Measurements from ENCODE around the gene PIP5K1B. TPM values are rescaled to one million over a fixed set of nuclear protein-coding genes. Genes with fewer than 3 reads are reported as not detected.

The PIP5K1B gene
- total and polyA plus RNA-seq, 2 of the 13 experiments (the other 11 are each of a cell fraction or from before 2014, with no cell fraction given) = 15.8 to 17.5 TPM

DNA sequence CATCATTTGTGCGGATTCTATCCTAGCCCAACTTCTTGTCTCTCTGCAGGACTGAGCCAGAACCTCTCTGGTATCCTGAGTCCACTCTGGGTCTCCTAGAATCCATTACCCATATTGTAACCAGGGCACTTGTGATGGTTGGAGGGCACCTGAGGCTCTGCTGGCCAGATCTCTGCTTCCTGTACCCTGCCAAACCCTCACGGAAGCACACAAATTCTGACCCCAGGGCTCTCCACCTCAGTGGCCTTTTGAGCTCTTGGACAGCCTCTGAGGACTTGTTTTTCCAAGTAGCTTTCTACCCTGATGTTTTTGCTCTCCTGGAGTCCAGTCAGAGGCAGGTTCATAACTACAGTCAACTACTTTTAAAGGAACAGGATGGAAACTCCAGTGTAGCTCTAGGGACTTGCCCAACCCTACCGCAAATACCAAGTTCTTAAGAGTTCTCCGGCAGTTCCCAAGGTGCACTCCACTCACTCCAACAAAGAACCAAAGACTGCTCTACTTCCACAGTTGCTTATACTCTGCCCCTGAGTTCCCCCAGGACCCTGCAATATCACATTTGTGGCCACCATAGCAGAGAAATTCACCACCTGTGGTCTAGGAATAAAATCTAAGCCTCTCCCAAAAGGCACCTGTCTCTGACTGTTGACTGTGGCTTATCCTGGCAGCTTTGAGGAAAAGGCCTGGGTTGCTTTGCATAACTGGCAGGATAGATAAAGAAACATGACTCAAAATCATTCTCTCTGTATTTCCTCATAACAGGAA, 9.6 kb downstream of the PIP5K1B start:
- POLR2A ChIA-PET = no interaction called here
- Histone ChIP-seq H3K4me2 (ENCODE audit: low read depth, low read length) (no peak overlapping the region), H3K79me2 (ENCODE audit: insufficient read depth, low read length) (peaks cover 68% of the 10 kb centered on the region), H3K4me3 (replicated peaks in 1 of 3; ENCODE audit: insufficient read depth in 1 of 3, low read depth in 2 of 3, low read length in 3 of 3) (no peak overlapping the region), H3K27ac (ENCODE audit: extremely low read length, insufficient read depth, low read length) (no peak overlapping the region), H2AFZ (ENCODE audit: low read length) (no peak overlapping the region), H3K27me3 (ENCODE audit: control insufficient read depth in 1 of 2, insufficient read depth in 2 of 2, low read length in 2 of 2) (no peaks in the 10 kb centered on the region), H3K4me1 (ENCODE audit: insufficient read depth, low read length) (peaks cover 64% of the 10 kb centered on the region), H4K20me1 (ENCODE audit: insufficient read depth, low read length) (no peaks in the 10 kb centered on the region; the same call in 1 of the 2 replicates), H3K36me3 (replicated peaks in 1 of 2; ENCODE audit: control insufficient read depth in 1 of 2, insufficient read depth in 2 of 2, low read length in 2 of 2) (peaks cover 0 to 7% of the 10 kb centered on the region in 2 experiments; a peak in 2 of 5 replicates), H3K9ac (ENCODE audit: insufficient read depth, low read depth, low read length) (no peak overlapping the region), H3K9me3 (ENCODE audit: low read length) (no peaks in the 10 kb centered on the region)
- no peak for ATAC-seq
- TF ChIP-seq MBD4 (IDR thresholded peaks at IDR 0.05; ENCODE audit: borderline replicate concordance, low read length) (no peak), ZNF562 (CRISPR knock-in tag; IDR thresholded peaks at IDR 0.05; ENCODE audit: borderline replicate concordance) (no peak), ZNF772 (CRISPR knock-in tag; IDR thresholded peaks at IDR 0.05) (no peak), REPIN1 (CRISPR knock-in tag; IDR thresholded peaks at IDR 0.05; ENCODE audit: borderline replicate concordance, low read depth) (no peak), TOE1 (CRISPR knock-in tag; IDR thresholded peaks at IDR 0.05) (no peak), ARHGAP35 (CRISPR knock-in tag; IDR thresholded peaks at IDR 0.05; ENCODE audit: borderline replicate concordance) (no peak), TEAD3 (CRISPR knock-in tag; optimal IDR thresholded peaks at IDR 0.05; ENCODE audit: borderline replicate concordance) (no peak), NBN (conservative IDR thresholded peaks at IDR 0.05) (no peak)
- TF ChIP-seq, protein P1, sequence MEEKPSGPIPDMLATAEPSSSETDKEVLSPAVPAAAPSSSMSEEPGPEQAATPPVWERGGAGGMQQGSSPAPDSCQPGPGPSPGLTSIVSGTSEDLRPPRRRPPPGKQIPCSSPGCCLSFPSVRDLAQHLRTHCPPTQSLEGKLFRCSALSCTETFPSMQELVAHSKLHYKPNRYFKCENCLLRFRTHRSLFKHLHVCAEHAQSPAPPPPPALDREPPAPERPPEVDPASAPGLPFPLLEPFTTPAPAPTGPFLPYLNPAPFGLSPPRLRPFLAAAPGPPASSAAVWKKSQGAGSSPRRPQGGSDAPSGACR (CRISPR knock-in tag; IDR thresholded peaks at IDR 0.05) = no peak
- intact Hi-C loops (cut with micrococcal nuclease; ENCODE audit: unreplicated experiment) (no loop called here), in situ Hi-C loops (cut with HindIII; ENCODE audit: extremely low pct_ligation_motif_present, low pct_unique_long_range_greater_than_20kb) (no loop called here)
- CTCF ChIA-PET (ENCODE audit: low intra/inter-chr PET ratio, low total read pairs) = no interaction called here
- no peak for FAIRE-seq
- BruUV-seq (replicated peaks) = no TSS peak
- no peak for DNase-seq (ENCODE audit: low spot score)
- WGBS (ENCODE audit: low lambda C conversion rate) = 100% methylated on average over 4 of the region's 4 CpGs
